Kidney (tissue), 14 donors: Measurements from ENCODE around the gene CADPS. TPM values are rescaled to one million over a fixed set of nuclear protein-coding genes. Genes with fewer than 3 reads are reported as not detected.
A peak's percentile ranks its signal among the peaks of the same experiment; 100 is the strongest.

ENCODE experiments used
- DNase-seq, 5 donors: peaks; one replicate each; pipeline ENCODE4 v3.0.0-alpha.2; 2013 to 2020
- FAIRE-seq: peaks from 2 replicates; lab custom pipeline; 2012; peaks lifted over from hg19 to GRCh38; lab: Jason Lieb, UNC
- H3K27ac ChIP-seq, 2 donors: one replicate each; pipeline ENCODE4 v1.7.0; 2013; ENCODE audit warnings: low read depth in 2 of 2, low read length in 2 of 2, inconsistent platforms in 1 of 2
- H3K27me3 ChIP-seq: one replicate; pipeline ENCODE4 v1.7.1; 2013; ENCODE audit warnings: low read length, inconsistent platforms; ENCODE audit not compliant: control insufficient read depth, insufficient read depth
- H3K36me3 ChIP-seq, 3 donors: one replicate each; pipeline versions ENCODE4 v1.7.0 to v1.7.1; 2013; ENCODE audit warnings: low read length in 3 of 3, control low read depth in 1 of 3, inconsistent platforms in 1 of 3; ENCODE audit not compliant: insufficient read depth in 3 of 3, control insufficient read depth in 2 of 3
- H3K4me1 ChIP-seq, 3 donors: one replicate each; pipeline versions ENCODE4 v1.7.0 to v1.7.1; 2013; ENCODE audit warnings: low read length in 3 of 3, inconsistent platforms in 1 of 3, low read depth in 1 of 3; ENCODE audit not compliant: control insufficient read depth in 2 of 3, insufficient read depth in 2 of 3
- H3K4me3 ChIP-seq, 3 donors: one replicate each; pipeline versions ENCODE4 v1.7.0 to v1.8.1; 2013; ENCODE audit warnings: low read length in 3 of 3, control low read depth in 1 of 3, inconsistent platforms in 1 of 3
- H3K9ac ChIP-seq, 3 donors: one replicate each; pipeline versions ENCODE4 v1.7.0 to v1.7.1; 2013; ENCODE audit warnings: low read length in 3 of 3, control low read depth in 1 of 3, inconsistent platforms in 1 of 3
- H3K9me3 ChIP-seq, 3 donors: one replicate each; pipeline versions ENCODE4 v1.7.0 to v1.7.1; 2013; ENCODE audit warnings: low read length in 3 of 3, control low read depth in 1 of 3, inconsistent platforms in 1 of 3; ENCODE audit not compliant: control insufficient read depth in 2 of 3, insufficient read depth in 1 of 3
- CTCF ChIP-seq: IDR thresholded peaks from 3 replicates; pipeline ENCODE4 v1.5.1; 2012; ENCODE audit warnings: mild to moderate bottlenecking, moderate library complexity, borderline replicate concordance; ENCODE audit not compliant: insufficient read depth; ENCODE audit errors: extremely low read depth
- intact Hi-C: fragments of 100-400 bp; cut with DNase I; formaldehyde crosslinking; loops from one replicate; pipeline ENCODE4 v1.11.1; 2022
- polyA plus RNA-seq: library from polyadenylated mRNA; stranded (reverse); fragments of 350-450 nt; fragmentation: Illumina TruSeq; extraction: RNeasy Lipid Tissue Mini Kit (QIAGEN cat#74804); gene quantifications from one replicate; pipeline ENCODE4 v1.2.3, GENCODE V29; 2014; ENCODE audit warnings: low read depth, low replicate concordance; ENCODE audit not compliant: insufficient read depth
- total RNA-seq: library from RNA; stranded (reverse); fragmentation: NEBNext Ultra II Directional; extraction: Animal tissue kit (Norgen Biotek cat#: 25700); gene quantifications from one replicate; pipeline ENCODE4 v1.2.1, GENCODE V29; 2021
- donor health status: control.
- donor health status: control.
- donor health status: control.
- donor health status: control.
- donor health status: control.
- donor health status: DM: yes; HTN: yes; CAD: no.
- donor health status: Normal renal cell carcinoma (clear cell type).

Gene CADPS
- total and polyA plus RNA-seq, 2 donors from 2014 or later: 0.98 TPM; not detected in 1

GRCh38 chr3:62875558-62876002 lies 364 bp upstream of the CADPS start:
- FAIRE-seq (no peak), DNase-seq (peak in 1 of 5 donors; percentile 27)
- TF ChIP-seq CTCF: no peak
- peaks cover 0 to 9% (median 0%) of the 10 kb centered on the region in 3 donors for H3K9me3 ChIP-seq
- H3K4me1 ChIP-seq: peaks cover 0 to 5% (median 0%) of the 10 kb centered on the region in 3 donors
- H3K9ac ChIP-seq: no peak overlapping the region
- peaks cover 5% of the 10 kb centered on the region for H3K27me3 ChIP-seq
- H3K4me3 ChIP-seq: no peak overlapping the region
- H3K27ac ChIP-seq: no peak overlapping the region
- intact Hi-C loops: no loop called here
- no peaks in the 10 kb centered on the region for H3K36me3 ChIP-seq

- peaks cover 0 to 5% (median 0%) of the 10 kb centered on the region in 3 donors for H3K4me1 ChIP-seq
- H3K9me3 ChIP-seq: peaks cover 0 to 9% (median 0%) of the 10 kb centered on the region in 3 donors
- H3K36me3 ChIP-seq: no peaks in the 10 kb centered on the region
- H3K4me3 ChIP-seq: peak overlapping the region; percentile 31 to 59 (median 43)
- intact Hi-C loops: no loop called here
- TF ChIP-seq CTCF: no peak
- peaks cover 5% of the 10 kb centered on the region for H3K27me3 ChIP-seq
- FAIRE-seq (no peak), DNase-seq (peak; percentile 45 to 74 (median 64))
- H3K9ac ChIP-seq: peak overlapping the region in 1 of 3 donors; percentile 13
- H3K27ac ChIP-seq: no peak overlapping the region
Measured at GRCh38 chr3:62873761-62874710, 1.2 kb downstream of the CADPS start.

GRCh38 chr3:62873451-62873760 lies 1.8 kb downstream of the CADPS start:
- Histone ChIP-seq H3K27me3 (peaks cover 5% of the 10 kb centered on the region), H3K9ac (no peak overlapping the region), H3K9me3 (peaks cover 0 to 9% (median 0%) of the 10 kb centered on the region in 3 donors), H3K36me3 (no peaks in the 10 kb centered on the region), H3K4me3 (peak overlapping the region in 2 of 3 donors; percentile 43 to 59), H3K4me1 (peaks cover 0 to 5% (median 0%) of the 10 kb centered on the region in 3 donors), H3K27ac (no peak overlapping the region)
- no peak for FAIRE-seq
- TF ChIP-seq CTCF: no peak
- intact Hi-C loops: no loop called here
- DNase-seq: peak in 1 of 5 donors; percentile 68
